ENCODE measurements around the gene MCL1. TPM values are rescaled to one million over a fixed set of nuclear protein-coding genes. Genes with fewer than 3 reads are reported as not detected.

Gene MCL1
- 252 and 361 TPM in 2 replicates for total RNA-seq

GRCh38 chr1:150579110-150579944 lies at the start of gene MCL1:
MCL1 (minus strand) TSS chr1:150579610; CDS start chr1:150579530, 80 bp downstream.

GRCh38 chr1:150548632-150549495 lies 30.5 kb downstream of the MCL1 start, which contains the start of gene ADAMTSL4:
ADAMTSL4 (plus strand) TSS chr1:150549408; CDS start chr1:150552289, 2,881 bp downstream.

Other genes starting within 250 kb of the MCL1 start
- 5.5 and 7.5 TPM in 2 replicates for gene RPRD2, start 215.5 kb downstream of the MCL1 start, total RNA-seq
- 17.8 and 23.4 TPM in 2 replicates for gene TARS2, start 92.2 kb downstream of the MCL1 start, total RNA-seq
- gene ECM1, start 71.5 kb downstream of the MCL1 start, total RNA-seq: 0.96 and 13.9 TPM in 2 replicates
- gene FALEC, start 63.9 kb downstream of the MCL1 start, total RNA-seq: not detected in 2 replicates
- 2.4 and 3.0 TPM in 2 replicates for gene ADAMTSL4, start 30.2 kb downstream of the MCL1 start, total RNA-seq
- gene ENSA, start 50.0 kb upstream of the MCL1 start, total RNA-seq: 120 and 260 TPM in 2 replicates
- gene GOLPH3L, start 117.5 kb upstream of the MCL1 start, total RNA-seq: 11.6 and 11.7 TPM in 2 replicates
- gene HORMAD1, start 141.3 kb upstream of the MCL1 start, total RNA-seq: 1.1 and 1.2 TPM in 2 replicates
- 1.7 and 19.0 TPM in 2 replicates for gene CTSS, start 186.2 kb upstream of the MCL1 start, total RNA-seq
- 1.3 and 1.7 TPM in 2 replicates for gene CTSK, start 228.7 kb upstream of the MCL1 start, total RNA-seq

Data from tracheal epithelial cell (primary cell).